ENCODE data around the gene RASAL2. TPM values are rescaled to one million over a fixed set of nuclear protein-coding genes. Genes with fewer than 3 reads are reported as not detected.

RASAL2 gene
- total and polyA plus RNA-seq, 2 of the 4 experiments (the other 2 are of a cell fraction): 13.1 to 20.6 TPM

- Histone ChIP-seq H2AK9ac (replicated peaks; ENCODE audit: low read depth, low read length, poor library complexity) (no peak overlapping the region), H3K9me3 (ENCODE audit: control insufficient read depth, insufficient read depth, low read length) (no peaks in the 10 kb centered on the region), H3K4me2 (ENCODE audit: low read depth, low read length) (no peak overlapping the region), H2AK5ac (ENCODE audit: low read depth, low read length) (no peak overlapping the region), H2BK5ac (ENCODE audit: low read depth, low read length, poor library complexity, severe bottlenecking) (no peak overlapping the region), H3K4me3 (ENCODE audit: insufficient read depth, low read depth, low read length) (no peak overlapping the region), H4K91ac (ENCODE audit: insufficient read depth, low read depth, low read length) (no peak overlapping the region), H3K56ac (ENCODE audit: extremely low read depth, insufficient read depth, low read length) (no peak overlapping the region), H2AFZ (replicated peaks; ENCODE audit: low read length, poor library complexity) (no peak overlapping the region), H3K9ac (ENCODE audit: low read depth, low read length) (no peak overlapping the region), H2BK20ac (ENCODE audit: low read depth, low read length) (no peak overlapping the region), H4K8ac (ENCODE audit: low read depth in 2 of 2, low read length in 2 of 2) (no peak overlapping the region), H3K23ac (ENCODE audit: low read depth, low read length) (no peak overlapping the region), H3K4me1 (ENCODE audit: control insufficient read depth, insufficient read depth, low read length) (no peaks in the 10 kb centered on the region), H2BK15ac (ENCODE audit: low read depth, low read length) (no peak overlapping the region), H3K14ac (replicated peaks; ENCODE audit: low read depth, low read length) (no peak overlapping the region), H3K36me3 (ENCODE audit: control insufficient read depth, insufficient read depth, low read length) (peaks cover 7% of the 10 kb centered on the region), H3K4ac (ENCODE audit: low read depth, low read length) (no peak overlapping the region), H4K5ac (ENCODE audit: low read depth, low read length) (no peak overlapping the region), H3K79me1 (ENCODE audit: low read depth in 1 of 2, low read length in 2 of 2) (no peaks in the 10 kb centered on the region), H4K20me1 (ENCODE audit: insufficient read depth, low read length) (no peaks in the 10 kb centered on the region), H3K27ac (ENCODE audit: insufficient read depth, low read length) (no peak overlapping the region), H3K18ac (ENCODE audit: low read depth, low read length) (no peak overlapping the region), H3K27me3 (ENCODE audit: control insufficient read depth, insufficient read depth, low read length) (no peaks in the 10 kb centered on the region), H3K9me1 (ENCODE audit: insufficient read depth, low read length) (no peaks in the 10 kb centered on the region), H2BK120ac (ENCODE audit: low read depth, low read length) (no peak overlapping the region)
- no TSS peak for BruUV-seq (replicated peaks)
- in situ Hi-C loops (cut with MboI; ENCODE audit: low sequenced_read_pairs): no loop called here
- CTCF ChIA-PET: no interaction called here
- POLR2A ChIA-PET (ENCODE audit: unreplicated experiment): no interaction called here
- no peak for TF ChIP-seq BHLHE40 (IDR thresholded peaks at IDR 0.05; ENCODE audit: low read depth, low read length)
- no peak for TF ChIP-seq USF2 (IDR thresholded peaks at IDR 0.05; ENCODE audit: low read depth, low read length)
- no peak for TF ChIP-seq MAFK (IDR thresholded peaks at IDR 0.05; ENCODE audit: low read depth, low read length)
- TF ChIP-seq POLR2A (IDR thresholded peaks at IDR 0.05; ENCODE audit: low read depth, low read length): no peak
- TF ChIP-seq RAD21 (IDR thresholded peaks at IDR 0.05; ENCODE audit: low read length): no peak
- TF ChIP-seq CEBPB (IDR thresholded peaks at IDR 0.05; ENCODE audit: low read depth, low read length): no peak
- no peak for TF ChIP-seq SMC3 (IDR thresholded peaks at IDR 0.05; ENCODE audit: low read depth, low read length)
- no peak for TF ChIP-seq CTCF (conservative IDR thresholded peaks at IDR 0.05; ENCODE audit: low read depth, low read length)
- no peak for TF ChIP-seq RFX5 (IDR thresholded peaks at IDR 0.05; ENCODE audit: low read depth, low read length)
- intact Hi-C loops (cut with micrococcal nuclease): no loop called here
- dilution Hi-C loops (cut with HindIII; ENCODE audit: low sequenced_read_pairs, unreplicated experiment): no loop called here
- WGBS, 2 experiments (ENCODE audit: extremely low coverage in 2 of 2, insufficient read length in 1 of 2): no CpG with 5 or more reads among the region's 1 CpG
- ATAC-seq (ENCODE audit: low read depth) (no peak), DNase-seq (no peak)
Measured at GRCh38 chr1:178477841-178478240, 383.9 kb downstream of the RASAL2 start.
